Mesenchymal stem cell (in vitro differentiated cells and primary cell): ENCODE data around the gene TSEN54.

ENCODE experiments used
- DNase-seq: peaks from one replicate; pipeline ENCODE4 v3.0.0-alpha.2; 2013
- H2AFZ ChIP-seq: one replicate; pipeline ENCODE4 v1.6.1; 2013; ENCODE audit warnings: low read depth, mild to moderate bottlenecking, control low read depth, inconsistent platforms, low read length, moderate library complexity
- H2AK5ac ChIP-seq: 2 replicates; pipeline ENCODE4 v1.6.1; 2013; ENCODE audit warnings: low read length, moderate library complexity, mild to moderate bottlenecking, inconsistent platforms; ENCODE audit not compliant: severe bottlenecking
- H2BK120ac ChIP-seq: one replicate; pipeline ENCODE4 v1.6.1; 2013; ENCODE audit warnings: low read depth, mild to moderate bottlenecking, inconsistent platforms, low read length, moderate library complexity
- H2BK12ac ChIP-seq, 2 experiments: one replicate each; pipeline ENCODE4 v1.6.1; 2013; ENCODE audit warnings: inconsistent platforms in 2 of 2, low read length in 2 of 2, mild to moderate bottlenecking in 2 of 2, moderate library complexity in 2 of 2, control low read depth in 1 of 2
- H2BK15ac ChIP-seq: one replicate; pipeline ENCODE4 v1.6.1; 2013; ENCODE audit warnings: mild to moderate bottlenecking, low read depth, inconsistent platforms; ENCODE audit not compliant: poor library complexity, severe bottlenecking
- H2BK5ac ChIP-seq: 2 replicates; pipeline ENCODE4 v1.6.1; 2013; ENCODE audit warnings: low read depth, mild to moderate bottlenecking, low read length, control low read depth, inconsistent platforms; ENCODE audit not compliant: poor library complexity, severe bottlenecking
- H3K14ac ChIP-seq, 2 experiments: one replicate each; pipeline ENCODE4 v1.6.1; 2013; ENCODE audit warnings: inconsistent platforms in 2 of 2, low read length in 2 of 2, control low read depth in 1 of 2, mild to moderate bottlenecking in 1 of 2, moderate library complexity in 1 of 2
- H3K18ac ChIP-seq, 2 experiments: one replicate each; pipeline ENCODE4 v1.6.1; 2013; ENCODE audit warnings: inconsistent platforms in 2 of 2, low read length in 2 of 2, control low read depth in 1 of 2, low read depth in 1 of 2, mild to moderate bottlenecking in 1 of 2
- H3K23ac ChIP-seq, 2 experiments: one replicate each; pipeline ENCODE4 v1.6.1; 2013; ENCODE audit warnings: inconsistent platforms in 2 of 2, low read length in 2 of 2, mild to moderate bottlenecking in 2 of 2, moderate library complexity in 2 of 2, control low read depth in 1 of 2
- H3K27ac ChIP-seq: 2 replicates; pipeline ENCODE4 v1.5.1; 2013; ENCODE audit warnings: mild to moderate bottlenecking, moderate library complexity, low read length, control low read depth, inconsistent platforms; ENCODE audit not compliant: poor library complexity, severe bottlenecking
- H3K27me3 ChIP-seq, 2 experiments: 2 replicates each; pipeline versions ENCODE4 v1.6.1 to v1.7.0; 2013; ENCODE audit warnings: low read length in 2 of 2, mild to moderate bottlenecking in 2 of 2, moderate library complexity in 2 of 2, control low read depth in 1 of 2, inconsistent platforms in 1 of 2; ENCODE audit not compliant: control insufficient read depth in 1 of 2, insufficient read depth in 1 of 2
- H3K36me3 ChIP-seq, 2 experiments: 2 replicates each; pipeline versions ENCODE4 v1.6.1 to v1.7.0; 2013; ENCODE audit warnings: low read length in 2 of 2, control low read depth in 1 of 2, inconsistent platforms in 1 of 2, low read depth in 1 of 2, mild to moderate bottlenecking in 1 of 2; ENCODE audit not compliant: insufficient read depth in 2 of 2, control insufficient read depth in 1 of 2
- H3K4ac ChIP-seq, 2 experiments: one replicate each; pipeline ENCODE4 v1.6.1; 2013; ENCODE audit warnings: inconsistent platforms in 2 of 2, low read length in 2 of 2, mild to moderate bottlenecking in 2 of 2, moderate library complexity in 2 of 2, control low read depth in 1 of 2, low read depth in 1 of 2
- H3K4me1 ChIP-seq: 2 replicates; pipeline ENCODE4 v1.6.1; 2013; ENCODE audit warnings: low read depth, low read length, control low read depth; ENCODE audit not compliant: control insufficient read depth, insufficient read depth
- H3K4me2 ChIP-seq: 2 replicates; pipeline ENCODE4 v1.6.1; 2013; ENCODE audit warnings: low read length, mild to moderate bottlenecking, inconsistent platforms; ENCODE audit not compliant: poor library complexity, severe bottlenecking
- H3K4me3 ChIP-seq, 2 experiments: 2 replicates each; pipeline versions ENCODE4 v1.5.1 to v1.7.0; 2013; ENCODE audit warnings: low read length in 2 of 2, mild to moderate bottlenecking in 2 of 2, control low read depth in 1 of 2, low read depth in 1 of 2; ENCODE audit not compliant: insufficient read depth in 1 of 2
- H3K79me1 ChIP-seq: replicated peaks from 2 replicates; pipeline ENCODE4 v1.6.1; 2013; ENCODE audit warnings: mild to moderate bottlenecking, control low read depth, low read length, inconsistent platforms; ENCODE audit not compliant: poor library complexity, severe bottlenecking
- H3K9ac ChIP-seq: 2 replicates; pipeline ENCODE4 v1.7.0; 2013; ENCODE audit warnings: mild to moderate bottlenecking, low read length, moderate library complexity
- H3K9me3 ChIP-seq: 2 replicates; pipeline ENCODE4 v1.7.0; 2013; ENCODE audit warnings: mild to moderate bottlenecking, low read length; ENCODE audit not compliant: control insufficient read depth
- H4K8ac ChIP-seq: one replicate; pipeline ENCODE4 v1.6.1; 2013; ENCODE audit warnings: inconsistent platforms, mild to moderate bottlenecking, low read length, moderate library complexity
- H4K91ac ChIP-seq: one replicate; pipeline ENCODE4 v1.6.1; 2013; ENCODE audit warnings: mild to moderate bottlenecking, low read length, inconsistent platforms
- WGBS: methylation state at CpG from one replicate; pipeline ENCODE4 v1.1.7; 2013; ENCODE audit warnings: mixed read lengths; 5-methylcytosine and 5-hydroxymethylcytosine counted together

TSEN54 gene

DNA sequence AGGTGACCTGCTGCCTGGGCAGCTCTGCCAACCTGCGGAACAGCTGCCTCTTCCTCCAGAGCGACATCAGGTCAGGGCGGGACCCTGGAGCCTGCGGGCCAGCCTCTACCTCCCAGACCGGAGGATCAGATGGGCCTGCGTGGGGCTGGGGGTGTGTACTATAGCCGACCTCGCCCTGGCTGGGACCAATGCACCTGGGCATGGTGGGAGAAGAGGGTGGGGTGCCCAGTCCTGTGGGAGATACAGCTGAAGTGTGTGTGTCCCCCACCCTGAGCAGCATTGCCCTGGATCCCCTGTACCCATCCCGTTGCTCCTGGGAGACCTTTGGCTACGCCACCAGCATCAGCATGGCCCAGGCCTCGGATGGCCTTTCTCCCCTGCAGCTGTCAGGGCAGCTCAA is 20.3 kb upstream of the TSEN54 start:
- Histone ChIP-seq H3K4me2 (no peak overlapping the region), H2BK120ac (no peak overlapping the region), H3K18ac (no peak overlapping the region)

GRCh38 chr17:75498039-75498725 is 18.1 kb upstream of the TSEN54 start:
- H2BK15ac ChIP-seq: no peak overlapping the region
- no peaks in the 10 kb centered on the region for H3K79me1 ChIP-seq
- H4K8ac ChIP-seq: no peak overlapping the region
- H3K18ac ChIP-seq: no peak overlapping the region
- no peak overlapping the region for H3K4me3 ChIP-seq
- H3K9me3 ChIP-seq: no peaks in the 10 kb centered on the region
- 92% methylated on average over 19 of the region's 21 CpGs for WGBS
- no peak overlapping the region for H2BK12ac ChIP-seq
- no peak overlapping the region for H3K4ac ChIP-seq
- no peak for DNase-seq
- H3K27me3 ChIP-seq: no peaks in the 10 kb centered on the region
- no peak overlapping the region for H2AK5ac ChIP-seq
- no peak overlapping the region for H3K9ac ChIP-seq
- H3K23ac ChIP-seq: no peak overlapping the region
- peaks cover 5% of the 10 kb centered on the region for H3K4me1 ChIP-seq
- no peak overlapping the region for H3K4me2 ChIP-seq
- no peak overlapping the region for H2AFZ ChIP-seq
- H2BK120ac ChIP-seq: no peak overlapping the region
- peaks cover 65 to 97% of the 10 kb centered on the region in 2 experiments for H3K36me3 ChIP-seq
- no peak overlapping the region for H3K27ac ChIP-seq
- H4K91ac ChIP-seq: no peak overlapping the region
- no peak overlapping the region for H2BK5ac ChIP-seq
- no peak overlapping the region for H3K14ac ChIP-seq

More for the DNA sequence above, 20.3 kb upstream of the TSEN54 start:
- Histone ChIP-seq H3K4ac (no peak overlapping the region), H3K4me1 (peaks cover 5% of the 10 kb centered on the region), H3K9me3 (no peaks in the 10 kb centered on the region), H2BK12ac (no peak overlapping the region), H3K27ac (no peak overlapping the region), H2BK5ac (no peak overlapping the region), H2AFZ (no peak overlapping the region), H3K14ac (no peak overlapping the region), H3K4me3 (no peak overlapping the region), H4K91ac (no peak overlapping the region), H3K23ac (no peak overlapping the region), H2BK15ac (no peak overlapping the region), H4K8ac (no peak overlapping the region), H3K27me3 (no peaks in the 10 kb centered on the region), H3K79me1 (no peaks in the 10 kb centered on the region), H2AK5ac (no peak overlapping the region), H3K9ac (no peak overlapping the region), H3K36me3 (peaks cover 79 to 97% of the 10 kb centered on the region in 2 experiments)
- 95% methylated on average over 9 of the region's 11 CpGs for WGBS
- no peak for DNase-seq

DNA sequence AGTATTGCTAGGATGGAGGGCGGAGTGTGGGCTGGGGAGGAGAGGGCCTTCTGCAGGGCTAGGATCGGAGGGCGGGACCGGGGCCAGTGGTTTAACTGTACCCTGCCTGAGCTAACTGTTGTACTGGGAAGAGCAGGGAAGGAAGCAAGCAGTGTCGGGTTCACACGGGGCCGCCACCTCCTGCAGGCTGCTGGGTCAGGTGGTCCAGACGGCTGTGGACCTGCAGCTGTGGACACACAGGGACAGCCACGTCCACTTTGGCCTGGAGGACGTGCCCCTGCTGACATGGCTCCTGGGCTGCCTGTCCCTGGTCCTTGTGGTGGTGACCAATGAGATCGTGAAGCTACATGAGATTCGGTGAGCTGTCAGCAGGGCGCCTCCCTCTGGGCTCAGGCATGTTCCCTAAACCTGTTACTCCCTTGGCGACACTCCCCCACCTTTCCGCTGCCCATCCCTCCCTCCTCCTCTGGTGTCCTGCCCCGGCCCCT is 17.6 kb upstream of the TSEN54 start:
- Histone ChIP-seq H2BK120ac (no peak overlapping the region), H3K4me2 (no peak overlapping the region), H3K4me1 (peaks cover 5% of the 10 kb centered on the region), H2AFZ (no peak overlapping the region), H3K23ac (no peak overlapping the region), H2AK5ac (no peak overlapping the region), H2BK15ac (no peak overlapping the region), H4K91ac (no peak overlapping the region), H3K4me3 (no peak overlapping the region), H3K9ac (no peak overlapping the region), H2BK5ac (no peak overlapping the region), H3K9me3 (no peaks in the 10 kb centered on the region), H3K79me1 (no peaks in the 10 kb centered on the region), H3K18ac (no peak overlapping the region), H3K27me3 (no peaks in the 10 kb centered on the region), H2BK12ac (no peak overlapping the region), H4K8ac (no peak overlapping the region), H3K4ac (no peak overlapping the region), H3K36me3 (peaks cover 63 to 97% of the 10 kb centered on the region in 2 experiments), H3K27ac (no peak overlapping the region), H3K14ac (no peak overlapping the region)
- no peak for DNase-seq
- 83% methylated on average over 16 of the region's 16 CpGs for WGBS

DNA sequence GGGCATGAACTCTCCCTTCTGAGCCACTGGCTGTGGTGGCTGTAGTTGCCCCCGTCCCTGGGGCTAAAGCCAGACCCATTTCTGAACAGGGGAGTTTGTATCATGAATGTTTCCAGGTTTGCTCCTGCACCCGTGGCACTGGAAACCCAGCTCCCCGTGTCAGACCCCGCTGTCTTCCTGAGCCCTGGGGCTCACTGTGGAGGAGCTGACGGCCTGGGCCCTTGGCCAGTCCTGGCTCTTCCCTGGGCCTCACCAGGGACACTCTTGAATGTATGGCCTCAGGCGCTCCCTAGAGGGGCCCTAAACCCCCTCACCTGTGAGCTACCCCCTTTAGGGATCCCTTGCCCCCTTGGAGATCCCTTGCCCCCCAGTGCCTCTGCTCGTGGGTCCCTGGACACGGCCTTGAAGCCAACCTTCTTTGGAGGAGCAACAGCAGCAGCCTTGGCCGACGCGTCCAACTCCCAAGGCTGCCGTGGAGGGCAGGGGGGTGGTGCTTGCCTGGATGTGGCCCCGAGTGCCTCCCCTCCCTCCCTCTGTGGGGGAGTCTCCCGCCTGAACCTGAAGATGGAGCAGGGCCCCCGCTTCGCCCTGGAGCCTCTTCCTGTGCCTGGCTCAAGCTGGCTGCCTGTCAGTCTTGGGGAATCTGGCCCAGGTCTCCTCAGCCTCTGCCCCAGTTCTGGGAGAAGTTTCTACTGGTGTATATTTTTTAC is 16.9 kb upstream of the TSEN54 start:
- H4K91ac ChIP-seq: no peak overlapping the region
- H2BK12ac ChIP-seq: no peak overlapping the region

More for the DNA sequence above, 16.9 kb upstream of the TSEN54 start:
- Histone ChIP-seq H4K8ac (no peak overlapping the region), H3K23ac (no peak overlapping the region), H2AK5ac (no peak overlapping the region), H2BK15ac (no peak overlapping the region), H3K4me2 (no peak overlapping the region), H3K27ac (no peak overlapping the region), H3K4ac (no peak overlapping the region), H3K36me3 (peaks cover 58 to 97% of the 10 kb centered on the region in 2 experiments), H3K9ac (no peak overlapping the region), H3K9me3 (no peaks in the 10 kb centered on the region), H3K79me1 (no peaks in the 10 kb centered on the region), H3K27me3 (no peaks in the 10 kb centered on the region), H2BK5ac (no peak overlapping the region), H3K4me1 (peaks cover 7% of the 10 kb centered on the region), H3K18ac (no peak overlapping the region), H3K4me3 (no peak overlapping the region), H3K14ac (no peak overlapping the region), H2BK120ac (no peak overlapping the region), H2AFZ (no peak overlapping the region)
- no peak for DNase-seq
- WGBS: 92% methylated on average over 16 of the region's 16 CpGs
